GM23338 (cell line): ENCODE results near the gene CMTM5.

Experiments
- CTCF ChIP-seq, 2 experiments: fragments of 200-600 bp in 1 of 2; sonication (generic) in 1 of 2; conservative IDR thresholded peaks; 2 replicates each; pipeline versions ENCODE4 v1.5.1 to v1.6.1; 2016 to 2017; ENCODE audit warnings: antibody characterized with exemption in 2 of 2, low read depth in 2 of 2, mild to moderate bottlenecking in 2 of 2, moderate library complexity in 1 of 2
- EZH2 ChIP-seq: fragments of 200-600 bp; sonication (generic); IDR thresholded peaks from one replicate; pipeline ENCODE4 v1.8.0; 2017; ENCODE audit warnings: antibody characterized with exemption, mild to moderate bottlenecking, low read depth; ENCODE audit not compliant: unreplicated experiment
- EZH2phosphoT487 ChIP-seq: fragments of 200-600 bp; sonication (generic); IDR thresholded peaks from one replicate; pipeline ENCODE4 v1.8.1; 2018; ENCODE audit warnings: antibody characterized with exemption; ENCODE audit not compliant: unreplicated experiment
- POLR2AphosphoS5 ChIP-seq: IDR thresholded peaks from 2 replicates; pipeline ENCODE4 v1.6.1; 2016; ENCODE audit warnings: antibody characterized with exemption, low read depth

- no peak for TF ChIP-seq EZH2phosphoT487
- no peak for TF ChIP-seq CTCF (conservative IDR thresholded peaks at IDR 0.05; ENCODE audit: low read depth in 2 of 2)
- no peak for TF ChIP-seq POLR2AphosphoS5
- TF ChIP-seq EZH2 = no peak
These were observed 17.0 kb upstream of the CMTM5 start for GRCh38 chr14:23359722-23360447.
